Kidney (tissue), 14 donors: ENCODE measurements around the gene NTNG2. TPM values are rescaled to one million over a fixed set of nuclear protein-coding genes. Genes with fewer than 3 reads are reported as not detected.
A peak's percentile ranks its signal among the peaks of the same experiment; 100 is the strongest.
"Not testable (repeated sequence)": the region's sequence is repeated elsewhere in the genome, so short reads cannot be mapped to it uniquely, and the experiment has no call there.

Experiments
- DNase-seq, 5 donors: peaks; one replicate each; pipeline ENCODE4 v3.0.0-alpha.2; 2013 to 2020
- FAIRE-seq: peaks from 2 replicates; lab custom pipeline; 2012; peaks lifted over from hg19 to GRCh38; lab: Jason Lieb, UNC
- H3K27ac ChIP-seq, 2 donors: one replicate each; pipeline ENCODE4 v1.7.0; 2013; ENCODE audit warnings: low read depth in 2 of 2, low read length in 2 of 2, inconsistent platforms in 1 of 2
- H3K27me3 ChIP-seq: one replicate; pipeline ENCODE4 v1.7.1; 2013; ENCODE audit warnings: low read length, inconsistent platforms; ENCODE audit not compliant: control insufficient read depth, insufficient read depth
- H3K36me3 ChIP-seq, 3 donors: one replicate each; pipeline versions ENCODE4 v1.7.0 to v1.7.1; 2013; ENCODE audit warnings: low read length in 3 of 3, control low read depth in 1 of 3, inconsistent platforms in 1 of 3; ENCODE audit not compliant: insufficient read depth in 3 of 3, control insufficient read depth in 2 of 3
- H3K4me1 ChIP-seq, 3 donors: one replicate each; pipeline versions ENCODE4 v1.7.0 to v1.7.1; 2013; ENCODE audit warnings: low read length in 3 of 3, inconsistent platforms in 1 of 3, low read depth in 1 of 3; ENCODE audit not compliant: control insufficient read depth in 2 of 3, insufficient read depth in 2 of 3
- H3K4me3 ChIP-seq, 3 donors: one replicate each; pipeline versions ENCODE4 v1.7.0 to v1.8.1; 2013; ENCODE audit warnings: low read length in 3 of 3, control low read depth in 1 of 3, inconsistent platforms in 1 of 3
- H3K9ac ChIP-seq, 3 donors: one replicate each; pipeline versions ENCODE4 v1.7.0 to v1.7.1; 2013; ENCODE audit warnings: low read length in 3 of 3, control low read depth in 1 of 3, inconsistent platforms in 1 of 3
- H3K9me3 ChIP-seq, 3 donors: one replicate each; pipeline versions ENCODE4 v1.7.0 to v1.7.1; 2013; ENCODE audit warnings: low read length in 3 of 3, control low read depth in 1 of 3, inconsistent platforms in 1 of 3; ENCODE audit not compliant: control insufficient read depth in 2 of 3, insufficient read depth in 1 of 3
- intact Hi-C: fragments of 100-400 bp; cut with DNase I; formaldehyde crosslinking; loops from one replicate; pipeline ENCODE4 v1.11.1; 2022
- polyA plus RNA-seq: library from polyadenylated mRNA; stranded (reverse); fragments of 350-450 nt; fragmentation: Illumina TruSeq; extraction: RNeasy Lipid Tissue Mini Kit (QIAGEN cat#74804); gene quantifications from one replicate; pipeline ENCODE4 v1.2.3, GENCODE V29; 2014; ENCODE audit warnings: low read depth, low replicate concordance; ENCODE audit not compliant: insufficient read depth
- total RNA-seq: library from RNA; stranded (reverse); fragmentation: NEBNext Ultra II Directional; extraction: Animal tissue kit (Norgen Biotek cat#: 25700); gene quantifications from one replicate; pipeline ENCODE4 v1.2.1, GENCODE V29; 2021
- TF ChIP-seq, protein P1 (sequence below): IDR thresholded peaks from 3 replicates; pipeline ENCODE4 v1.5.1; 2012; ENCODE audit warnings: mild to moderate bottlenecking, moderate library complexity, borderline replicate concordance; ENCODE audit not compliant: insufficient read depth; ENCODE audit errors: extremely low read depth
- donor health status: control.
- donor health status: control.
- donor health status: control.
- donor health status: control.
- donor health status: control.
- donor health status: DM: yes; HTN: yes; CAD: no.
- donor health status: Normal renal cell carcinoma (clear cell type).

Gene NTNG2
- total and polyA plus RNA-seq, 2 donors from 2014 or later, result 0.54 to 2.2 TPM

DNA sequence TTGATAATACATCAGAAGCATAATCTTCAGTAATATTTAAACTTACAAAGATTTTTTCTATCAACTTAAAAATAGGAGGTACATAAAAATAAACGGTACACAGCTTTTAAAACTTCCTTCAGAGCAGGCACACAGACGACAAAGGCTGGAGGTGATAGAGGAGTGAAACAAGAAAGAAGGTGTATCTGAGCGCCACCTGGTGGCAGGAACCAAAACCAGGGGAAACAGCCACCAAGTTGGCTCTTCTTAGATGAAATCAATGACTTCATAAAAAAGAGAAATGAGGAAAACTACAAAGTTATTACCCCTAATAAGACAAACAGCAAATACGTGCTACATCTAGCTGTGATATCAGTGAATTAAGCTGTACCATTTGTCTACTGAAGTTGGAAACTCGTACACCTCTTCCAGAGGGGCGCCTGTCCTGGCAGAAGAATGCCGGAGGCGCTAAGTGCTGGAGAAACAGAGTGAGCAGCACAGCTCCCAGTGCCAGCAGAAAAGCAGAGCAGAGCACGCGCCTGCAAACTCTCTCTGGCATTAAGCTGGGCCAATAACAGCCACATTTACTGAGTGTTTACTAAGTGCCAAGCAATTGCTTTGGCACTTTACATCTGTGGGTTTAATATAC lies 107.0 kb downstream of the NTNG2 start:
- H3K4me3 ChIP-seq, result no peak overlapping the region
- H3K27me3 ChIP-seq, result no peaks in the 10 kb centered on the region
- TF ChIP-seq, protein P1, sequence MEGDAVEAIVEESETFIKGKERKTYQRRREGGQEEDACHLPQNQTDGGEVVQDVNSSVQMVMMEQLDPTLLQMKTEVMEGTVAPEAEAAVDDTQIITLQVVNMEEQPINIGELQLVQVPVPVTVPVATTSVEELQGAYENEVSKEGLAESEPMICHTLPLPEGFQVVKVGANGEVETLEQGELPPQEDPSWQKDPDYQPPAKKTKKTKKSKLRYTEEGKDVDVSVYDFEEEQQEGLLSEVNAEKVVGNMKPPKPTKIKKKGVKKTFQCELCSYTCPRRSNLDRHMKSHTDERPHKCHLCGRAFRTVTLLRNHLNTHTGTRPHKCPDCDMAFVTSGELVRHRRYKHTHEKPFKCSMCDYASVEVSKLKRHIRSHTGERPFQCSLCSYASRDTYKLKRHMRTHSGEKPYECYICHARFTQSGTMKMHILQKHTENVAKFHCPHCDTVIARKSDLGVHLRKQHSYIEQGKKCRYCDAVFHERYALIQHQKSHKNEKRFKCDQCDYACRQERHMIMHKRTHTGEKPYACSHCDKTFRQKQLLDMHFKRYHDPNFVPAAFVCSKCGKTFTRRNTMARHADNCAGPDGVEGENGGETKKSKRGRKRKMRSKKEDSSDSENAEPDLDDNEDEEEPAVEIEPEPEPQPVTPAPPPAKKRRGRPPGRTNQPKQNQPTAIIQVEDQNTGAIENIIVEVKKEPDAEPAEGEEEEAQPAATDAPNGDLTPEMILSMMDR, result peak; percentile 77
- H3K27ac ChIP-seq, result no peak overlapping the region
- no peaks in the 10 kb centered on the region for H3K4me1 ChIP-seq
- H3K9me3 ChIP-seq, result no peaks in the 10 kb centered on the region
- DNase-seq, result peak in 4 of 5 donors; percentile 67 to 82 (median 72)
- peaks cover 5 to 44% (median 39%) of the 10 kb centered on the region in 3 donors for H3K36me3 ChIP-seq
- intact Hi-C loops, result loop anchor here (10.0 kb wide), 1 partner anchor 504 kb away; no protein-coding TSS in a partner anchor
- H3K9ac ChIP-seq, result no peak overlapping the region
- no peak for FAIRE-seq

DNA sequence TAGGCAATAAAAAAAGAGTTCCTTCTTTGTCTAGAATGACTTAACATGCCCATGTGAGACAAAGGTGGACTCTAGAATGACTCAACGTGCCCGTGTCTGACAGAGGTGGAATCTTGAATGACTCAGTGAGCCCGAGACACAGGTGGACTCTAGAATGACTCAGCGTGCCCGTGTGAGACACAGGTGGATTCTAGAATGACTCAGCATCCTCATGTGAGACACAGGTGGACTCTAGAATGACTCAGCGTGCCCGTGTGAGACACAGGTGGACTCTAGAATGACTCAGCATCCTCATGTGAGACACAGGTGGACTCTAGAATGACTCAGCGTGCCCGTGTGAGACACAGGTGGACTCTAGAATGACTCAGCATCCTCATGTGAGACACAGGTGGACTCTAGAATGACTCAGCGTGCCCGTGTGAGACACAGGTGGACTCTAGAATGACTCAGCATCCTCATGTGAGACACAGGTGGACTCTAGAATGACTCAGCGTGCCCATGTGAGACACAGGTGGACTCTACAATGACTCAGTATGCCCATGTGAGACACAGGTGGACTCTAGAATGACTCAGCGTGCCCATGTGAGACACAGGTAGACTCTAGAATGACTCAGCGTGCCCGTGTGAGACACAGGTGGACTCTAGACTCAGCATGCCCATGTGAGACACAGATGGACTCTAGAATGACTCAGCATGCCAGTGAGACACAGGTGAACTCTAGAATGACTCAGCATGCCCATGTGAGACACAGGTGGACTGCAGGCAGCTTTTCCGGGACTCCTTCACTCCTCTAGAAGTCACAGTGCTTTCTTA lies 108.1 kb downstream of the NTNG2 start:
- H3K9me3 ChIP-seq, DNase-seq, H3K4me1 ChIP-seq, FAIRE-seq, H3K4me3 ChIP-seq, H3K9ac ChIP-seq, H3K27me3 ChIP-seq: not testable (repeated sequence)
- intact Hi-C loops, result loop anchor here (10.0 kb wide), 1 partner anchor 505 kb away; no protein-coding TSS in a partner anchor
- peaks cover 5 to 38% (median 32%) of the 10 kb centered on the region in 3 donors for H3K36me3 ChIP-seq
- H3K27ac ChIP-seq, result peak overlapping the region; percentile 14 to 18

DNA sequence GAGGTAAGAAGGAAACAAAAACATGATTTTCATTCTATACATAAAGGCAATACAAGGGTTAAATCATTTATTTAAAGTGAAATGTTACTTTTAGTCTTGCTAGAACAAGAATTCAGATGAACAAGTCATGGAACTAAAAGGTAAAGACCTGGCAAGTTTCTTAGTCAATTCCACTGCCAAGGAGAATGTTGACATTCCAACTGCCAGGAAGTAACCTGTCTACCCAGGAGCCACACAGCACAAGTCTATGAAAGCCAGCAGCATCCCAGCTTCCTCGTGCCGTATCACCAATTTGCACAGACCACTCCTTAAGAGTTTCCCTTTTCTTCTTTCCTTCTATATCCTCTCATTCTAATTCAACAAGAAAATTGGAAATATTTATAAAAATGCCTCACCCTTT lies 113.0 kb downstream of the NTNG2 start:
- no peak for DNase-seq
- no peak overlapping the region for H3K4me3 ChIP-seq
- no peak overlapping the region for H3K9ac ChIP-seq
- intact Hi-C loops, result no loop called here
- H3K4me1 ChIP-seq, result no peaks in the 10 kb centered on the region
- TF ChIP-seq, protein P1, result no peak
- no peak overlapping the region for H3K27ac ChIP-seq
- no peaks in the 10 kb centered on the region for H3K9me3 ChIP-seq
- H3K36me3 ChIP-seq, result peaks cover 21 to 58% (median 48%) of the 10 kb centered on the region in 3 donors
- FAIRE-seq, result no peak
- H3K27me3 ChIP-seq, result no peaks in the 10 kb centered on the region

DNA sequence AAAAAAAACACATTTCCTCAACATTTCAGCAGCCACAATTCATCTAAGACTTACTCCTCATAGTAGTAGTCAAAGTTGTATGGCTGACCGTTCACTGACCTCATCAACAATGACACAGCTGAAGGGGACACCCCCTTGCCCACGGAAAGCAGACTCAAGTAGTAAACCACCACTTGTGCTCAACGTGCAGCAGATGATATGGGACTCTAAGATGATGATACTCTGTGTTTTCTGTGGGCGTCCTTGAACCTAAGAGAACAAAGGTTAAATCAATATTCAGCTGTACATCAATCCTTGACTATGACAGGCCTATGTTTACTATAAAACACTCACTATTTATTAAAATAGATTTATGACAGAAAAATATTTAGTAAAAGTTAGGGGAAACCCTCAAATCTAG lies 121.3 kb downstream of the NTNG2 start:
- FAIRE-seq (no peak), DNase-seq (no peak)
- TF ChIP-seq, protein P1, result no peak
- intact Hi-C loops, result no loop called here
- H3K9me3 ChIP-seq, result no peaks in the 10 kb centered on the region
- H3K9ac ChIP-seq, result no peak overlapping the region
- H3K4me1 ChIP-seq, result no peaks in the 10 kb centered on the region
- no peak overlapping the region for H3K27ac ChIP-seq
- H3K36me3 ChIP-seq, result peaks cover 9 to 58% (median 49%) of the 10 kb centered on the region in 3 donors
- no peak overlapping the region for H3K4me3 ChIP-seq
- no peaks in the 10 kb centered on the region for H3K27me3 ChIP-seq
